Measurements from ENCODE around the gene HPN. TPM values are rescaled to one million over a fixed set of nuclear protein-coding genes. Genes with fewer than 3 reads are reported as not detected.

Gene HPN
- total RNA-seq, 1 experiment from 2014 or later, result 10.6 TPM

DNA sequence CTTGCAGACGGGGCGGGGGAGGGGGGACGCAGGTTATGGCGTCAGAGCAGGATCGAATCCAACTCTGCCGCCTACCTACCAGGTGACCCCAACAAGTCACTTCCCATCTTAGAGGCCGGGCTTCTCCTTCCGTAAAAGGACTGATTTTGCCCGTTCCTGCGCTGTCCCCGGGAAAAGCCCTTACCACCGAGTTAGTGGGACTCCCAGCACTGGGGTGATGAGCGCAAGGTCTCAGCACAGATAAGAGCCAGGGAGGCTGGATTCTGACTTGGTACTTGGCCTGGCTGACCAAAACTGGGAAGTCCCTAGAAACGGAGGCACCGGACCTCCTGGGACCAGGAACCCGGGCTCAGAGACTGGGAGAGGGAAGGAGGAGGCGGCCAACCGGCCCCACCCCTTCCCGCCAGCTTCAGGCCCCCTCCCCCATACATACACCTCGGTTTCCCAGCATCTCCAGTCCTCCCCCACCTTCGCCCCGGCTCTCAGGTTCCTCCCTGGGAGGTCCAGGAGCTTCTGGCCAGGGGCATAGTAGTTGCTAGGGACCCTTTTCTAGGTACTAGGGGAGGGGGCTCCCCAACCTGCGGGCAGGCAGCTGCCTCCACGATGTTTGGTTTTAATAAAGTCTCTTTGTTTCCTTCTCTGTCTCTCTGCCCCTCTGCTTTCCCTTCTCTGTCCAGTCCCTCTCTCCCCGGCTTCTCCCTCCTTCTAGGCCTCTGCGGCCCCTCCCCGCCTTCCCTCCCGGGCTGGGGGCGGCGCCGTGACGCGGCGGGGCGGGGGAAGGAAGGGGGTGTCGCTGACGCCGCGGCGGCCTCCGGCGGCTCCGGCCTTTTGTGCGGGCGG, 41.8 kb upstream of the HPN start, which contains the start of gene GRAMD1A:
GRAMD1A (plus strand) TSS at position 826 of the 840 bp plus-strand sequence. CDS start 156 bp downstream, outside the sequence.
- H2BK12ac ChIP-seq (ENCODE audit: insufficient read length, low read depth, low read length), result no peak within 1 kb of the TSS
- Mint-ChIP-seq H3K27ac (peak within 1 kb of the TSS; percentile 94 to 97 (median 96)), H3K27me3 (ENCODE audit: low read depth) (no peaks in the 10 kb centered on the region; the same call in 1 of the 2 replicates), H3K4me3 (peak within 1 kb of the TSS; percentile 98 to 100), H3K36me3 (ENCODE audit: insufficient read depth in 1 of 3, low read depth in 3 of 3) (peaks cover 26 to 30% (median 28%) of the 10 kb centered on the region in 3 experiments), H3K4me1 (peaks cover 42 to 55% of the 10 kb centered on the region in 2 experiments), H3K9me3 (peaks cover 0 to 2% of the 10 kb centered on the region in 2 experiments; a peak in 3 of 5 replicates)
- no peak within 1 kb of the TSS for H3K56ac ChIP-seq (ENCODE audit: insufficient read length, low read depth, low read length)
- H2BK120ac ChIP-seq (ENCODE audit: low read depth, low read length, poor library complexity, severe bottlenecking), result no peak within 1 kb of the TSS
- H3K9ac ChIP-seq (ENCODE audit: extremely low read depth, insufficient read length, low read length), result peak within 1 kb of the TSS; percentile 68
- WGBS (ENCODE audit: extremely low coverage, insufficient read length, low lambda C conversion rate), result no CpG with 5 or more reads among the region's 45 CpGs
- H3K4me2 ChIP-seq (ENCODE audit: insufficient read depth, insufficient read length, low read length), result peak within 1 kb of the TSS; percentile 83
- no peak within 1 kb of the TSS for H2BK5ac ChIP-seq (ENCODE audit: insufficient read length, low read length)
- no peaks in the 10 kb centered on the region for H3K9me3 ChIP-seq (ENCODE audit: control insufficient read depth, low read depth, low read length)
- no peak within 1 kb of the TSS for H2AK5ac ChIP-seq (ENCODE audit: insufficient read length, low read length)
- H3K4me1 ChIP-seq (ENCODE audit: insufficient read depth, low read length), result peaks cover 3% of the 10 kb centered on the region; the same call in 1 of the 2 replicates
- H2BK15ac ChIP-seq (ENCODE audit: low read depth, low read length), result no peak within 1 kb of the TSS
- H3K79me1 ChIP-seq (ENCODE audit: insufficient read depth, low read depth, low read length, poor library complexity, severe bottlenecking), result peaks cover 3% of the 10 kb centered on the region
- H4K20me1 ChIP-seq (ENCODE audit: control insufficient read depth, insufficient read depth, insufficient read length), result no peaks in the 10 kb centered on the region
- no peak within 1 kb of the TSS for H3T11ph ChIP-seq (ENCODE audit: low read length)
- H3K14ac ChIP-seq (ENCODE audit: insufficient read depth, low read length), result peak within 1 kb of the TSS; percentile 91
- TF ChIP-seq, protein P1, sequence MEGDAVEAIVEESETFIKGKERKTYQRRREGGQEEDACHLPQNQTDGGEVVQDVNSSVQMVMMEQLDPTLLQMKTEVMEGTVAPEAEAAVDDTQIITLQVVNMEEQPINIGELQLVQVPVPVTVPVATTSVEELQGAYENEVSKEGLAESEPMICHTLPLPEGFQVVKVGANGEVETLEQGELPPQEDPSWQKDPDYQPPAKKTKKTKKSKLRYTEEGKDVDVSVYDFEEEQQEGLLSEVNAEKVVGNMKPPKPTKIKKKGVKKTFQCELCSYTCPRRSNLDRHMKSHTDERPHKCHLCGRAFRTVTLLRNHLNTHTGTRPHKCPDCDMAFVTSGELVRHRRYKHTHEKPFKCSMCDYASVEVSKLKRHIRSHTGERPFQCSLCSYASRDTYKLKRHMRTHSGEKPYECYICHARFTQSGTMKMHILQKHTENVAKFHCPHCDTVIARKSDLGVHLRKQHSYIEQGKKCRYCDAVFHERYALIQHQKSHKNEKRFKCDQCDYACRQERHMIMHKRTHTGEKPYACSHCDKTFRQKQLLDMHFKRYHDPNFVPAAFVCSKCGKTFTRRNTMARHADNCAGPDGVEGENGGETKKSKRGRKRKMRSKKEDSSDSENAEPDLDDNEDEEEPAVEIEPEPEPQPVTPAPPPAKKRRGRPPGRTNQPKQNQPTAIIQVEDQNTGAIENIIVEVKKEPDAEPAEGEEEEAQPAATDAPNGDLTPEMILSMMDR (conservative IDR thresholded peaks at IDR 0.05), result no peak
- DNase-seq, result peak; percentile 86
- no peak within 1 kb of the TSS for H3K23ac ChIP-seq (ENCODE audit: insufficient read length, low read depth, low read length)
- H4K5ac ChIP-seq (ENCODE audit: insufficient read length, low read depth, low read length), result no peak within 1 kb of the TSS
- H4K8ac ChIP-seq (replicated peaks; ENCODE audit: insufficient read length, low read depth, low read length), result no peak within 1 kb of the TSS
- no peaks in the 10 kb centered on the region for H3K27me3 ChIP-seq (ENCODE audit: insufficient read depth, low read length)
- H3K23me2 ChIP-seq (ENCODE audit: insufficient read length, low read depth, low read length, poor library complexity, severe bottlenecking), result peaks cover 21% of the 10 kb centered on the region
- no peak within 1 kb of the TSS for H2BK20ac ChIP-seq (ENCODE audit: low read depth, low read length, poor library complexity, severe bottlenecking)
- peak within 1 kb of the TSS; percentile 91 for H3K18ac ChIP-seq (ENCODE audit: insufficient read length, low read depth, low read length)
- no peak within 1 kb of the TSS; the same call in 1 of the 2 replicates for H3K4ac ChIP-seq (ENCODE audit: low read depth, low read length)
- peak within 1 kb of the TSS; percentile 40 for H3K27ac ChIP-seq (ENCODE audit: insufficient read length, low read depth, low read length)
- H4K91ac ChIP-seq (ENCODE audit: insufficient read length, low read depth, low read length), result no peak within 1 kb of the TSS
- H2AFZ ChIP-seq (ENCODE audit: low read length), result no peak within 1 kb of the TSS
- peaks cover 32% of the 10 kb centered on the region; the same call in 1 of the 2 replicates for H3K79me2 ChIP-seq (ENCODE audit: insufficient read depth, low read length)

All from H9 (cell line).